ENCODE measurements around the gene CALML5. TPM values are rescaled to one million over a fixed set of nuclear protein-coding genes. Genes with fewer than 3 reads are reported as not detected.

Gene CALML5
- total RNA-seq, 2 donors from 2014 or later: not detected

- Histone ChIP-seq H3K36me3 (replicated peaks in 1 of 2; ENCODE audit: insufficient read depth in 1 of 2, low read depth in 2 of 2) (no peaks in the 10 kb centered on the region), H3K27ac (no peak overlapping the region), H3K4me3 (no peak overlapping the region), H3K9me3 (no peaks in the 10 kb centered on the region), H3K4me1 (peaks cover 19% of the 10 kb centered on the region), H3K27me3 (no peaks in the 10 kb centered on the region)
- intact Hi-C loops (cut with DNase I): no loop called here
- WGBS, 2 donors: 94 to 96% methylated on average over 10 to 11 of the region's 11 CpGs
- TF ChIP-seq CTCF (IDR thresholded peaks at IDR 0.05) (no peak), POLR2A (IDR thresholded peaks at IDR 0.05) (no peak)
- DNase-seq (no peak), ATAC-seq (no peak)
Observed at GRCh38 chr10:5509691-5510090, 10.3 kb upstream of the CALML5 start.

GRCh38 chr10:5509236-5509635, 9.9 kb upstream of the CALML5 start:
- peaks cover 23% of the 10 kb centered on the region for H3K4me1 ChIP-seq
- no peak for DNase-seq
- H3K9me3 ChIP-seq: no peaks in the 10 kb centered on the region
- WGBS, 2 donors: 94 to 97% methylated on average over 9 of the region's 9 CpGs
- no peak for ATAC-seq
- H3K27me3 ChIP-seq: no peaks in the 10 kb centered on the region
- no peaks in the 10 kb centered on the region for H3K36me3 ChIP-seq (replicated peaks in 1 of 2; ENCODE audit: insufficient read depth in 1 of 2, low read depth in 2 of 2)
- H3K4me3 ChIP-seq: no peak overlapping the region
- H3K27ac ChIP-seq: no peak overlapping the region
- intact Hi-C loops (cut with DNase I): no loop called here
- no peak for TF ChIP-seq CTCF (IDR thresholded peaks at IDR 0.05)
- no peak for TF ChIP-seq POLR2A (IDR thresholded peaks at IDR 0.05)

- DNase-seq: no peak
- Histone ChIP-seq H3K9me3 (no peaks in the 10 kb centered on the region), H3K27ac (no peak overlapping the region), H3K4me3 (no peak overlapping the region), H3K36me3 (replicated peaks in 1 of 2; ENCODE audit: insufficient read depth in 1 of 2, low read depth in 2 of 2) (no peaks in the 10 kb centered on the region), H3K4me1 (peaks cover 28% of the 10 kb centered on the region), H3K27me3 (no peaks in the 10 kb centered on the region)
- TF ChIP-seq POLR2A (IDR thresholded peaks at IDR 0.05) (no peak), CTCF (IDR thresholded peaks at IDR 0.05) (no peak)
- 94 to 97% methylated on average over 6 of the region's 6 CpGs for WGBS, 2 donors
- intact Hi-C loops (cut with DNase I): no loop called here
- no peak for ATAC-seq
Observed at GRCh38 chr10:5508786-5509185, 9.4 kb upstream of the CALML5 start.

GRCh38 chr10:5508161-5508604, 8.8 kb upstream of the CALML5 start:
- Histone ChIP-seq H3K9me3 (no peaks in the 10 kb centered on the region), H3K36me3 (replicated peaks in 1 of 2; ENCODE audit: insufficient read depth in 1 of 2, low read depth in 2 of 2) (no peaks in the 10 kb centered on the region), H3K27ac (no peak overlapping the region), H3K4me1 (peaks cover 34% of the 10 kb centered on the region), H3K27me3 (no peaks in the 10 kb centered on the region), H3K4me3 (no peak overlapping the region)
- ATAC-seq (no peak), DNase-seq (no peak)
- intact Hi-C loops (cut with DNase I): no loop called here
- TF ChIP-seq CTCF (IDR thresholded peaks at IDR 0.05): no peak
- no peak for TF ChIP-seq POLR2A (IDR thresholded peaks at IDR 0.05)
- 95% methylated on average over 17 to 18 of the region's 18 CpGs for WGBS, 2 donors

- no peak overlapping the region for H3K27ac ChIP-seq
- intact Hi-C loops (cut with DNase I): no loop called here
- no peaks in the 10 kb centered on the region for H3K36me3 ChIP-seq (replicated peaks in 1 of 2; ENCODE audit: insufficient read depth in 1 of 2, low read depth in 2 of 2)
- 90 to 93% methylated on average over 3 to 14 of the region's 14 CpGs for WGBS, 2 donors
- ATAC-seq: no peak
- peaks cover 39% of the 10 kb centered on the region for H3K4me1 ChIP-seq
- TF ChIP-seq CTCF (IDR thresholded peaks at IDR 0.05) (no peak), POLR2A (IDR thresholded peaks at IDR 0.05) (no peak)
- H3K4me3 ChIP-seq: no peak overlapping the region
- no peak for DNase-seq
- no peaks in the 10 kb centered on the region for H3K27me3 ChIP-seq
- H3K9me3 ChIP-seq: no peaks in the 10 kb centered on the region
Observed at GRCh38 chr10:5507649-5508131, 8.3 kb upstream of the CALML5 start.

All from body of pancreas (tissue), 4 donors.